Liver (tissue), 9 donors: ENCODE measurements around the gene PCDH15. TPM values are rescaled to one million over a fixed set of nuclear protein-coding genes. Genes with fewer than 3 reads are reported as not detected.

Experiments used
- DNase-seq: peaks from one replicate; pipeline ENCODE4 v3.0.0-alpha.2; 2017; ENCODE audit warnings: low spot score
- H3K27ac ChIP-seq, 2 donors: one replicate each; pipeline ENCODE4 v1.7.0; 2013; ENCODE audit warnings: inconsistent platforms in 2 of 2, low read length in 2 of 2, control low read depth in 1 of 2, low read depth in 1 of 2, mild to moderate bottlenecking in 1 of 2
- H3K27me3 ChIP-seq, 4 donors: one replicate each; pipeline versions ENCODE4 v1.6.1 to v1.7.0; 2013; ENCODE audit warnings: low read length in 3 of 4, inconsistent platforms in 1 of 4, mild to moderate bottlenecking in 1 of 4, moderate library complexity in 1 of 4; ENCODE audit not compliant: control insufficient read depth in 4 of 4, insufficient read depth in 4 of 4
- H3K36me3 ChIP-seq, 4 donors: one replicate each; pipeline versions ENCODE4 v1.6.1 to v1.7.0; 2013; ENCODE audit warnings: low read length in 3 of 4, mild to moderate bottlenecking in 3 of 4, low read depth in 1 of 4, moderate library complexity in 1 of 4; ENCODE audit not compliant: control insufficient read depth in 4 of 4, insufficient read depth in 3 of 4
- H3K4me1 ChIP-seq, 4 donors: one replicate each; pipeline versions ENCODE4 v1.6.1 to v1.7.0; 2013; ENCODE audit warnings: low read length in 3 of 4, mild to moderate bottlenecking in 3 of 4, moderate library complexity in 1 of 4; ENCODE audit not compliant: control insufficient read depth in 4 of 4, insufficient read depth in 4 of 4
- H3K4me3 ChIP-seq, 3 donors: one replicate each; pipeline versions ENCODE4 v1.6.1 to v1.7.0; 2013; ENCODE audit warnings: low read length in 3 of 3, control low read depth in 1 of 3, low read depth in 1 of 3, mild to moderate bottlenecking in 1 of 3
- H3K9ac ChIP-seq, 2 donors: one replicate each; pipeline ENCODE4 v1.7.0; 2013; ENCODE audit warnings: low read length in 2 of 2, mild to moderate bottlenecking in 2 of 2, moderate library complexity in 2 of 2, control low read depth in 1 of 2, low read depth in 1 of 2
- H3K9me3 ChIP-seq, 4 donors: one replicate each; pipeline versions ENCODE4 v1.6.1 to v1.7.0; 2013; ENCODE audit warnings: low read length in 3 of 4; ENCODE audit not compliant: control insufficient read depth in 4 of 4
- EGR1 ChIP-seq, 2 donors: IDR thresholded peaks; 2 replicates each; pipeline ENCODE4 v1.6.1; 2016 to 2018; ENCODE audit warnings: antibody characterized with exemption in 2 of 2, low read depth in 2 of 2
- FOXA1 ChIP-seq: IDR thresholded peaks from 2 replicates; pipeline ENCODE4 v1.6.1; 2016; ENCODE audit warnings: antibody characterized with exemption
- FOXA2 ChIP-seq: IDR thresholded peaks from 2 replicates; pipeline ENCODE4 v1.6.1; 2016; ENCODE audit warnings: antibody characterized with exemption
- GABPA ChIP-seq, 2 donors: IDR thresholded peaks in 1 of 2; conservative IDR thresholded peaks in 1 of 2; 2 replicates each; pipeline ENCODE4 v1.6.1; 2016; ENCODE audit warnings: antibody characterized with exemption in 2 of 2, mild to moderate bottlenecking in 1 of 2, moderate library complexity in 1 of 2
- HNF4A ChIP-seq, 2 donors: conservative IDR thresholded peaks; 2 replicates each; pipeline ENCODE4 v1.6.1; 2016; ENCODE audit warnings: antibody characterized with exemption in 2 of 2, mild to moderate bottlenecking in 2 of 2
- HNF4G ChIP-seq: IDR thresholded peaks from 2 replicates; pipeline ENCODE4 v1.6.1; 2016; ENCODE audit warnings: antibody characterized with exemption
- JUND ChIP-seq, 2 donors: IDR thresholded peaks; 2 replicates each; pipeline ENCODE4 v1.6.1; 2016; ENCODE audit warnings: antibody characterized with exemption in 2 of 2
- NR2F2 ChIP-seq: IDR thresholded peaks from 2 replicates; pipeline ENCODE4 v1.6.1; 2016; ENCODE audit warnings: antibody characterized with exemption
- RAD21 ChIP-seq, 2 donors: IDR thresholded peaks; 2 replicates each; pipeline ENCODE4 v1.6.1; 2016; ENCODE audit warnings: antibody characterized with exemption in 2 of 2, mild to moderate bottlenecking in 2 of 2
- SP1 ChIP-seq: IDR thresholded peaks from 2 replicates; pipeline ENCODE4 v1.6.1; 2018; ENCODE audit warnings: antibody characterized with exemption, mild to moderate bottlenecking
- YY1 ChIP-seq: IDR thresholded peaks from 2 replicates; pipeline ENCODE4 v1.6.1; 2016; ENCODE audit warnings: antibody characterized with exemption, mild to moderate bottlenecking
- WGBS: extraction: QIAGEN DNeasy Blood & Tissue Kit; methylation state at CpG from one replicate; pipeline ENCODE4 v1.1.7; 2013; 5-methylcytosine and 5-hydroxymethylcytosine counted together
- polyA plus RNA-seq, 2 donors: library from polyadenylated mRNA; stranded (reverse) in 1 of 2; unstranded in 1 of 2; fragments of 200-250 nt in 1 of 2; fragments of >200 nt in 1 of 2; fragmentation: Nextera tagmentation in 1 of 2; extraction: Ambion mirVana in 1 of 2; gene quantifications; one replicate each; pipeline versions ENCODE4 v1.2.1 to v1.2.3, GENCODE V29; 2013 to 2015
- total RNA-seq, 2 donors: library from RNA; depleted of rRNA; stranded (reverse); fragments of >200 nt; gene quantifications; one replicate each; pipeline ENCODE4 v1.2.3, GENCODE V29; 2014
- TF ChIP-seq, protein P1 (sequence below): IDR thresholded peaks from 2 replicates; pipeline ENCODE4 v1.6.1; 2016; ENCODE audit warnings: antibody characterized with exemption
- TF ChIP-seq, protein P2 (sequence below): IDR thresholded peaks from 2 replicates; pipeline ENCODE4 v1.6.1; 2016; ENCODE audit warnings: antibody characterized with exemption
- TF ChIP-seq, protein P3 (sequence below): IDR thresholded peaks from 2 replicates; pipeline ENCODE4 v1.6.1; 2016; ENCODE audit warnings: antibody characterized with exemption, mild to moderate bottlenecking
- TF ChIP-seq, protein P4 (sequence below): IDR thresholded peaks from 2 replicates; pipeline ENCODE4 v1.6.1; 2016; ENCODE audit warnings: antibody characterized with exemption
- donor health status: healthy.
- donor health status: healthy.
- donor health status: healthy.
- donor health status: healthy.
- donor health status: healthy.

Gene PCDH15
- total and polyA plus RNA-seq, 4 donors, result 0.05 TPM; not detected in 3

DNA sequence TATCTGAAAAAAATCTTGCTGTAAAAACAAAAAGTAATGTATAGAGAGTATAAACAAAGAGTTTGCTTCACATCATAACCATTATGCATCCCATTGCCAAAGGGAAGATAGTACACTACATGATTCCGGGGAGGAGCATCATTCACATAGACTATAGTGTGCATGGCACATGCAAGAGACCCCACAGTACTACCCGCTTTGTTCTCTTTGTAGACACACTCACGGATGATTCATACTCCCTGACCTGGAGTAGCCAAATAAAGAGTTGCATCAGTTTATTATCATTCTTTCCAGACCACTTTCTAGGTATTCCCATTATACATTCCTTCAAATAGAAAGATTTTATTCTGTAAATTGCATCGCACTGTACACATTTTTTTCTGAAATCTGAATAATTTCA is 356.9 kb downstream of the PCDH15 start:
- TF ChIP-seq JUND (IDR thresholded peaks at IDR 0.05), result no peak
- TF ChIP-seq HNF4G, result no peak
- no peak for TF ChIP-seq EGR1 (IDR thresholded peaks at IDR 0.05; ENCODE audit: low read depth in 2 of 2)
- no peak for TF ChIP-seq RAD21 (IDR thresholded peaks at IDR 0.05)
- TF ChIP-seq SP1, result no peak
- TF ChIP-seq, protein P1, sequence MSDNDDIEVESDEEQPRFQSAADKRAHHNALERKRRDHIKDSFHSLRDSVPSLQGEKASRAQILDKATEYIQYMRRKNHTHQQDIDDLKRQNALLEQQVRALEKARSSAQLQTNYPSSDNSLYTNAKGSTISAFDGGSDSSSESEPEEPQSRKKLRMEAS, result no peak
- no peak for TF ChIP-seq NR2F2
- TF ChIP-seq, protein P2, sequence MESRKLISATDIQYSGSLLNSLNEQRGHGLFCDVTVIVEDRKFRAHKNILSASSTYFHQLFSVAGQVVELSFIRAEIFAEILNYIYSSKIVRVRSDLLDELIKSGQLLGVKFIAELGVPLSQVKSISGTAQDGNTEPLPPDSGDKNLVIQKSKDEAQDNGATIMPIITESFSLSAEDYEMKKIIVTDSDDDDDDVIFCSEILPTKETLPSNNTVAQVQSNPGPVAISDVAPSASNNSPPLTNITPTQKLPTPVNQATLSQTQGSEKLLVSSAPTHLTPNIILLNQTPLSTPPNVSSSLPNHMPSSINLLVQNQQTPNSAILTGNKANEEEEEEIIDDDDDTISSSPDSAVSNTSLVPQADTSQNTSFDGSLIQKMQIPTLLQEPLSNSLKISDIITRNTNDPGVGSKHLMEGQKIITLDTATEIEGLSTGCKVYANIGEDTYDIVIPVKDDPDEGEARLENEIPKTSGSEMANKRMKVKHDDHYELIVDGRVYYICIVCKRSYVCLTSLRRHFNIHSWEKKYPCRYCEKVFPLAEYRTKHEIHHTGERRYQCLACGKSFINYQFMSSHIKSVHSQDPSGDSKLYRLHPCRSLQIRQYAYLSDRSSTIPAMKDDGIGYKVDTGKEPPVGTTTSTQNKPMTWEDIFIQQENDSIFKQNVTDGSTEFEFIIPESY, result no peak
- TF ChIP-seq, protein P3, sequence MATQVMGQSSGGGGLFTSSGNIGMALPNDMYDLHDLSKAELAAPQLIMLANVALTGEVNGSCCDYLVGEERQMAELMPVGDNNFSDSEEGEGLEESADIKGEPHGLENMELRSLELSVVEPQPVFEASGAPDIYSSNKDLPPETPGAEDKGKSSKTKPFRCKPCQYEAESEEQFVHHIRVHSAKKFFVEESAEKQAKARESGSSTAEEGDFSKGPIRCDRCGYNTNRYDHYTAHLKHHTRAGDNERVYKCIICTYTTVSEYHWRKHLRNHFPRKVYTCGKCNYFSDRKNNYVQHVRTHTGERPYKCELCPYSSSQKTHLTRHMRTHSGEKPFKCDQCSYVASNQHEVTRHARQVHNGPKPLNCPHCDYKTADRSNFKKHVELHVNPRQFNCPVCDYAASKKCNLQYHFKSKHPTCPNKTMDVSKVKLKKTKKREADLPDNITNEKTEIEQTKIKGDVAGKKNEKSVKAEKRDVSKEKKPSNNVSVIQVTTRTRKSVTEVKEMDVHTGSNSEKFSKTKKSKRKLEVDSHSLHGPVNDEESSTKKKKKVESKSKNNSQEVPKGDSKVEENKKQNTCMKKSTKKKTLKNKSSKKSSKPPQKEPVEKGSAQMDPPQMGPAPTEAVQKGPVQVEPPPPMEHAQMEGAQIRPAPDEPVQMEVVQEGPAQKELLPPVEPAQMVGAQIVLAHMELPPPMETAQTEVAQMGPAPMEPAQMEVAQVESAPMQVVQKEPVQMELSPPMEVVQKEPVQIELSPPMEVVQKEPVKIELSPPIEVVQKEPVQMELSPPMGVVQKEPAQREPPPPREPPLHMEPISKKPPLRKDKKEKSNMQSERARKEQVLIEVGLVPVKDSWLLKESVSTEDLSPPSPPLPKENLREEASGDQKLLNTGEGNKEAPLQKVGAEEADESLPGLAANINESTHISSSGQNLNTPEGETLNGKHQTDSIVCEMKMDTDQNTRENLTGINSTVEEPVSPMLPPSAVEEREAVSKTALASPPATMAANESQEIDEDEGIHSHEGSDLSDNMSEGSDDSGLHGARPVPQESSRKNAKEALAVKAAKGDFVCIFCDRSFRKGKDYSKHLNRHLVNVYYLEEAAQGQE, result no peak
- no peak for TF ChIP-seq HNF4A (conservative IDR thresholded peaks at IDR 0.05)
- WGBS, result 70% methylated on average over 4 of the region's 4 CpGs
- DNase-seq, result no peak
- Histone ChIP-seq H3K4me3 (no peak overlapping the region), H3K9me3 (no peaks in the 10 kb centered on the region), H3K27me3 (no peaks in the 10 kb centered on the region), H3K9ac (no peak overlapping the region), H3K27ac (no peak overlapping the region), H3K4me1 (no peaks in the 10 kb centered on the region), H3K36me3 (no peaks in the 10 kb centered on the region)

DNA sequence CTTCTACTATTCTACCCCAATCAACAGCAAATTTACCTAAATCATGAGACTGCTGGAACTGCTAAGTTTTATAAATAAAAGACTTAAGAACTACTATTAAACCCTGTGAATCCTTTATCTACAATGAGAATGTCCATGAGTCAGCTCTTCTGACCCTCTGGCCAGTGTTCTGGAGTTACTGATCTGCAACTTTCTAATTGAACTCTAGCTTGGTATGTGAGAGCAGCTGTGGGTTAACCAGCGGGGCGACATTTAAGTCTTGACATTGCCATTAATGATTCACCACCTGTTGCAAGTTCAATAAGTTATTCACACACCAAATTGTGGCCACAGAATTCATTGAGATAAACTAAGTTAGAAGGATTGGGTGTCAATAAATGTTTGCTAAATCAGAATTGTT is 359.8 kb downstream of the PCDH15 start:
- 42% methylated on average over 2 of the region's 2 CpGs for WGBS
- DNase-seq, result no peak
- no peak for TF ChIP-seq GABPA (IDR thresholded peaks at IDR 0.05 in 1 of 2, conservative IDR thresholded peaks at IDR 0.05 in 1 of 2)
- no peak for TF ChIP-seq RAD21 (IDR thresholded peaks at IDR 0.05)
- TF ChIP-seq SP1, result no peak
- no peak for TF ChIP-seq EGR1 (IDR thresholded peaks at IDR 0.05; ENCODE audit: low read depth in 2 of 2)
- TF ChIP-seq FOXA2, result no peak
- no peak for TF ChIP-seq YY1
- no peaks in the 10 kb centered on the region for H3K9me3 ChIP-seq
- H3K27ac ChIP-seq, result no peak overlapping the region
- no peak overlapping the region for H3K4me3 ChIP-seq
- no peaks in the 10 kb centered on the region for H3K4me1 ChIP-seq
- H3K9ac ChIP-seq, result no peak overlapping the region
- no peaks in the 10 kb centered on the region for H3K36me3 ChIP-seq
- H3K27me3 ChIP-seq, result no peaks in the 10 kb centered on the region

DNA sequence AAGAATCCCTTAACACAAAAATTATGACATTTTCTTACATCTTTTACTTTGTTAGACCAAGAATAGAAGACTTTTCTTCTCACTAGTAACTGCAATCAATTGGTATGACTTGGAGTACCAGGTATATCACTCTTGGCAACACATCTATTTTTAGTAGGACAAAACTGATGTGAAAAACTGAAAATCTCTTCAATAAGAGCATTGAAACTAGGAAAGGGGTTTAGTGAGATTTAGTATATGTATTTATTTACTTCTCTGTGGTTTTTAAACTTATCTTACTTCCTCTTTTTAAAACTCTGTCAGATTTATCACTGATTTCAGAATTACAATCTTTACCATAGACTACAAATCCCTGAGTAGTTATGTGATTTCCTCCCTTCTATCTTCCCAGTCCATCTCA is 366.2 kb downstream of the PCDH15 start:
- no peak for DNase-seq
- no peaks in the 10 kb centered on the region for H3K27me3 ChIP-seq
- no peak overlapping the region for H3K9ac ChIP-seq
- H3K4me1 ChIP-seq, result no peaks in the 10 kb centered on the region
- no peak overlapping the region for H3K4me3 ChIP-seq
- TF ChIP-seq NR2F2 (no peak), FOXA2 (no peak), FOXA1 (no peak), JUND (IDR thresholded peaks at IDR 0.05) (no peak)
- TF ChIP-seq, protein P1, result no peak
- TF ChIP-seq, protein P4, sequence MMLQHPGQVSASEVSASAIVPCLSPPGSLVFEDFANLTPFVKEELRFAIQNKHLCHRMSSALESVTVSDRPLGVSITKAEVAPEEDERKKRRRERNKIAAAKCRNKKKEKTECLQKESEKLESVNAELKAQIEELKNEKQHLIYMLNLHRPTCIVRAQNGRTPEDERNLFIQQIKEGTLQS, result no peak
- no peak overlapping the region for H3K27ac ChIP-seq
- H3K9me3 ChIP-seq, result no peaks in the 10 kb centered on the region
- H3K36me3 ChIP-seq, result no peaks in the 10 kb centered on the region
